ENCODE measurements around the gene IRGC.
A peak's percentile ranks its signal among the peaks of the same experiment; 100 is the strongest.

The IRGC gene

GRCh38 chr19:43749152-43749551 lies 33.3 kb downstream of the IRGC start:
- TF ChIP-seq CTCF (IDR thresholded peaks at IDR 0.05; ENCODE audit: poor library complexity, severe bottlenecking): no peak
- Histone ChIP-seq H3K36me3 (ENCODE audit: low read depth) (peaks cover 80% of the 10 kb centered on the region), H3K4me1 (ENCODE audit: insufficient read depth, poor library complexity, severe bottlenecking) (peaks cover 8% of the 10 kb centered on the region)

GRCh38 chr19:43749898-43750297 lies 34.0 kb downstream of the IRGC start:
- no peak overlapping the region for H3K4me3 ChIP-seq (ENCODE audit: severe bottlenecking)
- DNase-seq (ENCODE audit: low spot score) (no peak), ATAC-seq (ENCODE audit: low read depth) (no peak)
- no peak overlapping the region for H3K27ac ChIP-seq (ENCODE audit: poor library complexity, severe bottlenecking)
- H3K27me3 ChIP-seq (ENCODE audit: insufficient read depth, poor library complexity, severe bottlenecking): no peaks in the 10 kb centered on the region
- peaks cover 73% of the 10 kb centered on the region for H3K36me3 ChIP-seq (ENCODE audit: low read depth)
- no peak for TF ChIP-seq CTCF (IDR thresholded peaks at IDR 0.05; ENCODE audit: poor library complexity, severe bottlenecking)
- H3K4me1 ChIP-seq (ENCODE audit: insufficient read depth, poor library complexity, severe bottlenecking): peaks cover 8% of the 10 kb centered on the region
- H3K9me3 ChIP-seq (ENCODE audit: severe bottlenecking): no peaks in the 10 kb centered on the region

More at GRCh38 chr19:43749152-43749551, 33.3 kb downstream of the IRGC start:
- no peak overlapping the region for H3K27ac ChIP-seq (ENCODE audit: poor library complexity, severe bottlenecking)
- no peak for DNase-seq (ENCODE audit: low spot score)
- ATAC-seq (ENCODE audit: low read depth): no peak
- no peaks in the 10 kb centered on the region for H3K27me3 ChIP-seq (ENCODE audit: insufficient read depth, poor library complexity, severe bottlenecking)
- no peak overlapping the region for H3K4me3 ChIP-seq (ENCODE audit: severe bottlenecking)
- H3K9me3 ChIP-seq (ENCODE audit: severe bottlenecking): no peaks in the 10 kb centered on the region

- H3K36me3 ChIP-seq (ENCODE audit: low read depth): peaks cover 64% of the 10 kb centered on the region
These were observed 35.8 kb downstream of the IRGC start for GRCh38 chr19:43751466-43752220.

GRCh38 chr19:43752287-43752875 lies 36.5 kb downstream of the IRGC start:
- peaks cover 57% of the 10 kb centered on the region for H3K36me3 ChIP-seq (ENCODE audit: low read depth)
- TF ChIP-seq CTCF (IDR thresholded peaks at IDR 0.05; ENCODE audit: poor library complexity, severe bottlenecking): no peak
- peak overlapping the region; percentile 97 for H3K27ac ChIP-seq (ENCODE audit: poor library complexity, severe bottlenecking)
- peaks cover 29% of the 10 kb centered on the region for H3K4me1 ChIP-seq (ENCODE audit: insufficient read depth, poor library complexity, severe bottlenecking)
- H3K27me3 ChIP-seq (ENCODE audit: insufficient read depth, poor library complexity, severe bottlenecking): no peaks in the 10 kb centered on the region
- DNase-seq (ENCODE audit: low spot score) (no peak), ATAC-seq (ENCODE audit: low read depth) (no peak)
- H3K4me3 ChIP-seq (ENCODE audit: severe bottlenecking): no peak overlapping the region
- no peaks in the 10 kb centered on the region for H3K9me3 ChIP-seq (ENCODE audit: severe bottlenecking)

More at GRCh38 chr19:43751466-43752220, 35.8 kb downstream of the IRGC start:
- ATAC-seq (ENCODE audit: low read depth) (no peak), DNase-seq (ENCODE audit: low spot score) (no peak)
- Histone ChIP-seq H3K27me3 (ENCODE audit: insufficient read depth, poor library complexity, severe bottlenecking) (no peaks in the 10 kb centered on the region), H3K9me3 (ENCODE audit: severe bottlenecking) (no peaks in the 10 kb centered on the region), H3K27ac (ENCODE audit: poor library complexity, severe bottlenecking) (no peak overlapping the region), H3K4me3 (ENCODE audit: severe bottlenecking) (no peak overlapping the region), H3K4me1 (ENCODE audit: insufficient read depth, poor library complexity, severe bottlenecking) (peaks cover 22% of the 10 kb centered on the region)
- TF ChIP-seq CTCF (IDR thresholded peaks at IDR 0.05; ENCODE audit: poor library complexity, severe bottlenecking): no peak

- H3K36me3 ChIP-seq (ENCODE audit: low read depth): peaks cover 42% of the 10 kb centered on the region
- no peak for DNase-seq (ENCODE audit: low spot score)
- peak overlapping the region; percentile 58 for H3K4me3 ChIP-seq (ENCODE audit: severe bottlenecking)
- H3K4me1 ChIP-seq (ENCODE audit: insufficient read depth, poor library complexity, severe bottlenecking): peaks cover 47% of the 10 kb centered on the region
- no peak for TF ChIP-seq CTCF (IDR thresholded peaks at IDR 0.05; ENCODE audit: poor library complexity, severe bottlenecking)
- no peaks in the 10 kb centered on the region for H3K27me3 ChIP-seq (ENCODE audit: insufficient read depth, poor library complexity, severe bottlenecking)
- ATAC-seq (ENCODE audit: low read depth): peak; percentile 2; the same call in 2 of the 3 replicates
- H3K27ac ChIP-seq (ENCODE audit: poor library complexity, severe bottlenecking): peak overlapping the region; percentile 97
- no peaks in the 10 kb centered on the region for H3K9me3 ChIP-seq (ENCODE audit: severe bottlenecking)
These were observed 38.3 kb downstream of the IRGC start for GRCh38 chr19:43754253-43754502.
